Neuronal stem cell (in vitro differentiated cells): ENCODE results near the gene DIRAS1.

ENCODE experiments used
- DNase-seq: peaks from one replicate; pipeline ENCODE4 v3.0.0-alpha.2; 2013; ENCODE audit warnings: low spot score
- H2AFZ ChIP-seq: one replicate; pipeline ENCODE4 v1.6.1; 2013; ENCODE audit warnings: mild to moderate bottlenecking, low read length, inconsistent platforms
- H2AK5ac ChIP-seq: 2 replicates; pipeline ENCODE4 v1.6.1; 2013; ENCODE audit warnings: low read depth, mild to moderate bottlenecking, inconsistent platforms, low read length, moderate library complexity, mixed read lengths
- H2BK120ac ChIP-seq: 2 replicates; pipeline ENCODE4 v1.6.1; 2013; ENCODE audit warnings: low read depth, mild to moderate bottlenecking, inconsistent platforms, low read length, moderate library complexity, mixed read lengths
- H2BK12ac ChIP-seq: one replicate; pipeline ENCODE4 v1.6.1; 2013; ENCODE audit warnings: low read length, inconsistent platforms
- H2BK15ac ChIP-seq: 2 replicates; pipeline ENCODE4 v1.6.1; 2013; ENCODE audit warnings: mild to moderate bottlenecking, low read length, inconsistent platforms, mixed read lengths
- H2BK5ac ChIP-seq: one replicate; pipeline ENCODE4 v1.6.1; 2013; ENCODE audit warnings: inconsistent platforms, mild to moderate bottlenecking, low read length, moderate library complexity
- H3K14ac ChIP-seq: one replicate; pipeline ENCODE4 v1.6.1; 2013; ENCODE audit warnings: low read length, inconsistent platforms
- H3K18ac ChIP-seq: 2 replicates; pipeline ENCODE4 v1.6.1; 2013; ENCODE audit warnings: low read length, inconsistent platforms
- H3K23ac ChIP-seq: 2 replicates; pipeline ENCODE4 v1.6.1; 2013; ENCODE audit warnings: low read depth, mild to moderate bottlenecking, mixed read lengths, low read length, inconsistent platforms; ENCODE audit not compliant: poor library complexity
- H3K27ac ChIP-seq: replicated peaks from 3 replicates; pipeline ENCODE4 v1.5.1; 2013; ENCODE audit warnings: low read length, inconsistent platforms
- H3K27me3 ChIP-seq, 3 experiments: 2 replicates each; pipeline ENCODE4 v1.6.1; 2013; ENCODE audit warnings: low read length in 3 of 3, mild to moderate bottlenecking in 2 of 3, inconsistent platforms in 1 of 3, low read depth in 1 of 3, mixed read lengths in 1 of 3, moderate library complexity in 1 of 3; ENCODE audit not compliant: control insufficient read depth in 3 of 3, insufficient read depth in 3 of 3
- H3K36me3 ChIP-seq, 2 donors: replicated peaks in 1 of 2; 2 replicates each; pipeline ENCODE4 v1.6.1; 2013; ENCODE audit warnings: low read length in 2 of 2; ENCODE audit not compliant: control insufficient read depth in 2 of 2, insufficient read depth in 2 of 2
- H3K4ac ChIP-seq: 2 replicates; pipeline ENCODE4 v1.6.1; 2013; ENCODE audit warnings: inconsistent platforms, mild to moderate bottlenecking, low read length, moderate library complexity
- H3K4me1 ChIP-seq, 2 donors: 1 replicate in 1 of 2; 2 replicates in 1 of 2; pipeline ENCODE4 v1.6.1; 2013; ENCODE audit warnings: low read length in 2 of 2, low read depth in 1 of 2; ENCODE audit not compliant: control insufficient read depth in 2 of 2, insufficient read depth in 1 of 2
- H3K4me2 ChIP-seq: one replicate; pipeline ENCODE4 v1.6.1; 2013; ENCODE audit warnings: mild to moderate bottlenecking, low read length, inconsistent platforms; ENCODE audit not compliant: insufficient read depth, poor library complexity, severe bottlenecking
- H3K4me3 ChIP-seq, 2 donors: 2 replicates each; pipeline ENCODE4 v1.5.1; 2013; ENCODE audit warnings: low read length in 2 of 2, mild to moderate bottlenecking in 2 of 2, inconsistent platforms in 1 of 2, moderate library complexity in 1 of 2
- H3K79me1 ChIP-seq: one replicate; pipeline ENCODE4 v1.6.1; 2013; ENCODE audit warnings: low read depth, mild to moderate bottlenecking, inconsistent platforms, low read length, moderate library complexity
- H3K9ac ChIP-seq: one replicate; pipeline ENCODE4 v1.6.1; 2013; ENCODE audit warnings: mild to moderate bottlenecking, low read depth, low read length, inconsistent platforms; ENCODE audit not compliant: poor library complexity
- H3K9me3 ChIP-seq, 2 donors: replicated peaks in 1 of 2; 2 replicates each; pipeline versions ENCODE3 to v1.6.1; 2013; ENCODE audit warnings: low read length in 2 of 2, mild to moderate bottlenecking in 2 of 2, inconsistent platforms in 1 of 2, low read depth in 1 of 2, mixed read lengths in 1 of 2, moderate library complexity in 1 of 2; ENCODE audit not compliant: control insufficient read depth in 2 of 2, insufficient read depth in 1 of 2
- H4K8ac ChIP-seq: one replicate; pipeline ENCODE4 v1.6.1; 2013; ENCODE audit warnings: low read depth, mild to moderate bottlenecking, inconsistent platforms, low read length, moderate library complexity
- H4K91ac ChIP-seq: one replicate; pipeline ENCODE4 v1.6.1; 2013; ENCODE audit warnings: low read length, low read depth, mild to moderate bottlenecking, inconsistent platforms; ENCODE audit not compliant: poor library complexity
- WGBS, 2 donors: extraction: QIAGEN DNeasy Blood & Tissue Kit; methylation state at CpG; one replicate each; pipeline ENCODE4 v1.1.7; 2013; ENCODE audit warnings: missing lambda C conversion rate in 2 of 2, mixed read lengths in 1 of 2; ENCODE audit not compliant: insufficient read length in 2 of 2, insufficient replicate concordance in 1 of 2; ENCODE audit errors: extremely low coverage in 2 of 2; 5-methylcytosine and 5-hydroxymethylcytosine counted together

Gene DIRAS1

DNA sequence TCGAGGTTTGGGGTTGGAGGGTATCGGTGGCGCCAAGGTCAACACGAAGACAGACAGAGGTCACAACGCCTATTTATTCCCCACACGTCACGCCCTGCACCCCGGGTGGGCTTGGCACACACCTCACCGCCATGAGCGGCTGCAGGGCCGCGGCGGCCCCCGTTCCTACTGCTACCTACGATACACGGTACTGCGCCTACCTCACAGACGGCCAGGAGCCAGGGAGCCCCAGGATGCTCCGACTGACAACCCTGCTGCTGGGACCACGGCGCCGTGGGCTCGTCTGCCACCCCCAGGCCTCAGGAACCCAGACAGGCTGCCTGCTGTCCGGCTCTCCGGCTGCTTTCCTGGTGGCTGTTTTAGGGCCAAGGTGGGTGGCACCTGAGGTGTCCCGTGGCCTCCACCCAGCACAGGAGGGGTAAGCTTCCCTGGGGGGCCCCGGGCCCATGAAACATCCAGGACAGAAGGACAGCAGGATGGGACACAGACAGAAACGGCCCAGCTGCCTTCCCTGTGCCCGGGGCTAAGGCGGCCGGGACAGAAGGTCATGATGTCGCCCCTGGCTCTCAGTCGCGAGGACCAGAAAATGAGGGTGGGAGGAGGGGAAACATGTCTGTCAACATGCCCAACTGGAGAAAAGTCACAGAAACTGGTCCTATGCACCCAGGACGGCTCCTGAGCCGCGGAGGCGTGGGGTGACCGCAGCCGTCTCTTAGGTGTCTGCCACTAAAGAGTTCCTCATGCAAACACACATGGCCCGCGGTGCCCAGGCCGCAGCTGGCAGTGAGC is 33.7 kb upstream of the DIRAS1 start:
- H2BK120ac ChIP-seq: no peak overlapping the region

DNA sequence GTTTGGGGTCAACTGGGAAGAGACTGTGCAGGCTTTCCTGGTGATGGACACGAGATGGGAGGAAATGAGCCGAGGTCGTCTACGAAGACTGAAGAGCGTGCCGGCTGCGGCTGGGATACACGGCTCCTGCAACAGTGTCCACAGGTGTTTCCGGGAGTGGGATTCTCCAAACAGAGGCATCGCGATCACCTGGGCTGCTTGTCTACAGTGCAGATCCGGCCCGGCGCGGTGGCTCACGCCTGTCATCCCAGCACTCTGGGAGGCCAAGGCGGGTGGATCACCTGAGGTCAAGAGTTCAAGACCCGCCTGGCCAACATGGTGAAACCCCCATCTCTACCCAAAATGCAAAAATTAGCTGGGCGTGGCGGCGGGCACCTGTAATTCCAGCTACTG is 30.3 kb upstream of the DIRAS1 start:
- WGBS, 2 donors: no CpG with 5 or more reads among the region's 21 CpGs
- DNase-seq: no peak
- no peak overlapping the region for H4K8ac ChIP-seq

More for the DNA sequence above, 33.7 kb upstream of the DIRAS1 start:
- Histone ChIP-seq H3K9me3 (peaks cover 0 to 5% of the 10 kb centered on the region in 2 donors), H3K4ac (no peak overlapping the region), H3K36me3 (peaks cover 32 to 64% of the 10 kb centered on the region in 2 donors), H3K27ac (no peak overlapping the region), H3K4me2 (no peak overlapping the region), H4K8ac (peak overlapping the region; percentile 43), H2BK5ac (no peak overlapping the region), H2BK15ac (no peak overlapping the region), H3K9ac (no peak overlapping the region), H2BK12ac (no peak overlapping the region), H3K14ac (no peak overlapping the region), H3K79me1 (peaks cover 5% of the 10 kb centered on the region), H3K4me3 (no peak overlapping the region), H2AFZ (no peak overlapping the region), H3K23ac (peak overlapping the region; percentile 55), H4K91ac (no peak overlapping the region), H3K18ac (no peak overlapping the region), H2AK5ac (no peak overlapping the region), H3K27me3 (no peaks in the 10 kb centered on the region), H3K4me1 (no peaks in the 10 kb centered on the region)
- no CpG with 5 or more reads among the region's 43 CpGs for WGBS, 2 donors
- no peak for DNase-seq

DNA sequence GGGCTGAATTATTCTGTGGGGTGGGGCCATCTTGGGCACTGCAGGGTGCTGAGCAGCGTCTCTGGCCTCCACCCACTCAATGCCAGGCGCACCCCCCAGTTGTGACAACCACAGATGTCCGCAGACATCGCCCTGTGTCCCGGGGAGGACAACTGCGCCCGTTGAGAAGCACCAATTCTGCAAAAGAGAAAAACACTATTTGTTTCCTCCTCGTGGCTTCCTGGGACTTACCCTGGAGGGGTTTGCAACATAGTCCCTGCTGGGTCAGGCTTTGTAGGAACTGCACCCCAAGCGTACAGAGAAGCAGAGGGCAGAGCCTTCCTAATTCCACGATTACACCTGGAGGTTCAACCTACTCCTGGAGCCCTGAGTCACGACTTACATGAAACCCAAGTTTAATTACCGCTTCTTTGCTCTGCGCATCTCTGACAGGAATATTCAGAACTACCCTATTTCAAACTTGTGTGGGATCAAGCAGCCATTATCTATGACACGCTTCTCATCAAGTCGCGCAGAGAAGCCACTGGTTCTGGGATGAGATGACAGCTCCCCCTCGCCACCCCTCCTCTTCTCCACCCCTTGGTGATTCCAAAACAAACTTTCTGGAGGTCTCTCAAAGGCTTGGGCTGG is 29.8 kb upstream of the DIRAS1 start:
- Histone ChIP-seq H4K91ac (no peak overlapping the region), H3K18ac (no peak overlapping the region), H2AFZ (no peak overlapping the region), H3K27ac (no peak overlapping the region), H2BK5ac (no peak overlapping the region), H3K9me3 (peaks cover 0 to 3% of the 10 kb centered on the region in 2 donors), H3K9ac (no peak overlapping the region), H2BK12ac (no peak overlapping the region), H3K23ac (no peak overlapping the region), H3K4me3 (no peak overlapping the region), H3K4me1 (peaks cover 0 to 2% of the 10 kb centered on the region in 2 donors), H2BK120ac (no peak overlapping the region), H3K4ac (no peak overlapping the region), H2BK15ac (no peak overlapping the region), H3K27me3 (peaks cover 0 to 3% (median 0%) of the 10 kb centered on the region in 3 experiments), H3K4me2 (no peak overlapping the region), H3K36me3 (peaks cover 16 to 30% of the 10 kb centered on the region in 2 donors), H3K79me1 (peaks cover 3% of the 10 kb centered on the region), H2AK5ac (no peak overlapping the region), H4K8ac (no peak overlapping the region), H3K14ac (no peak overlapping the region)
- DNase-seq: no peak
- no CpG with 5 or more reads among the region's 17 CpGs for WGBS, 2 donors

More for the DNA sequence above, 30.3 kb upstream of the DIRAS1 start:
- Histone ChIP-seq H3K4me3 (no peak overlapping the region), H3K4me1 (peaks cover 0 to 2% of the 10 kb centered on the region in 2 donors), H3K79me1 (peaks cover 3% of the 10 kb centered on the region), H3K27me3 (peaks cover 0 to 3% (median 0%) of the 10 kb centered on the region in 3 experiments), H3K18ac (no peak overlapping the region), H3K36me3 (peaks cover 16 to 33% of the 10 kb centered on the region in 2 donors), H3K4ac (no peak overlapping the region), H3K14ac (no peak overlapping the region), H2BK120ac (no peak overlapping the region), H2BK12ac (no peak overlapping the region), H3K23ac (no peak overlapping the region), H2BK5ac (no peak overlapping the region), H2BK15ac (no peak overlapping the region), H4K91ac (no peak overlapping the region), H3K9me3 (peaks cover 0 to 3% of the 10 kb centered on the region in 2 donors), H3K27ac (no peak overlapping the region), H3K9ac (no peak overlapping the region), H2AK5ac (no peak overlapping the region), H2AFZ (no peak overlapping the region), H3K4me2 (no peak overlapping the region)

DNA sequence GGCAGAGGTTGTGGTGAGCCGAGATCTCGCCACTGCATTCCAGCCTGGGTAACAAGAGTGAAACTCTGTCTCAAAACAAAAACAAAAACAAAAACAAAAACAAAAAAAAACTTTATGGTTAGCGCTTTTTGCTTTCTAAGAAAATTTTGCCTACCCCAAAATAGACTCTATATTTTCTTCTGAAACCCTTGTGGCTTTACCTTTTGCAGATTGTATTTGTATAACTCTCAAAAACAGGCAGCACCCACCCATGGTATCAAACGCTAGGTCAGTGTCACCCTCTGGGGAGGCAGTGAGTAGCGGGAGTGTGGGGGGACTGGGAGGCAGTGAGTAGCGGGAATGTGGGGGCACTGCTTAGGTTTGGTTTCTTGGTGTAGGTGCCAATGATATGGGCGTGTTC is 26.2 kb upstream of the DIRAS1 start:
- H3K79me1 ChIP-seq: no peaks in the 10 kb centered on the region
- H3K4me1 ChIP-seq: peaks cover 0 to 2% of the 10 kb centered on the region in 2 donors
- H3K4me2 ChIP-seq: no peak overlapping the region
- no peak overlapping the region for H4K91ac ChIP-seq
- no peak overlapping the region for H2AFZ ChIP-seq
- H3K4ac ChIP-seq: no peak overlapping the region
- H3K36me3 ChIP-seq: no peaks in the 10 kb centered on the region
- H2BK12ac ChIP-seq: no peak overlapping the region
- no peak overlapping the region for H2BK120ac ChIP-seq
- H3K27ac ChIP-seq: no peak overlapping the region
- no peak overlapping the region for H3K9ac ChIP-seq
- H2BK5ac ChIP-seq: no peak overlapping the region
- H3K4me3 ChIP-seq: no peak overlapping the region
- no peak for DNase-seq
- H3K18ac ChIP-seq: no peak overlapping the region
- H2BK15ac ChIP-seq: no peak overlapping the region
- peaks cover 0 to 3% of the 10 kb centered on the region in 2 donors for H3K9me3 ChIP-seq
- H3K23ac ChIP-seq: no peak overlapping the region
- H4K8ac ChIP-seq: no peak overlapping the region
- no peak overlapping the region for H3K14ac ChIP-seq
- H2AK5ac ChIP-seq: no peak overlapping the region
- peaks cover 0 to 3% (median 0%) of the 10 kb centered on the region in 3 experiments for H3K27me3 ChIP-seq
- no CpG with 5 or more reads among the region's 7 CpGs for WGBS, 2 donors
